NB4 (cell line): ENCODE data around the gene EFCAB7.

Source experiments
- DNase-seq: peaks from one replicate; pipeline ENCODE4 v3.0.0; 2010; ENCODE audit warnings: low read depth
- H3K4me3 ChIP-seq: one replicate; pipeline ENCODE4 v1.5.1; 2011; ENCODE audit warnings: mild to moderate bottlenecking, low read depth, low read length, moderate library complexity
- CTCF ChIP-seq: IDR thresholded peaks from one replicate; pipeline ENCODE4 v1.5.1; 2012; ENCODE audit warnings: low read depth, low read length
- MAX ChIP-seq: IDR thresholded peaks from 2 replicates; pipeline ENCODE4 v1.6.1; 2011; ENCODE audit warnings: low read depth, low read length
- MYC ChIP-seq: IDR thresholded peaks from 2 replicates; pipeline ENCODE4 v1.6.1; 2011; ENCODE audit warnings: low read depth, low read length
- POLR2A ChIP-seq: IDR thresholded peaks from 2 replicates; pipeline ENCODE4 v1.6.1; 2011; ENCODE audit warnings: mild to moderate bottlenecking; ENCODE audit not compliant: insufficient read length; ENCODE audit errors: extremely low read depth

Gene EFCAB7

GRCh38 chr1:63615768-63616420 is 92.6 kb downstream of the EFCAB7 start:
- peak; percentile 75 for DNase-seq
- no peak overlapping the region for H3K4me3 ChIP-seq
- peak; percentile 42 for TF ChIP-seq CTCF
- TF ChIP-seq MAX, result no peak
- TF ChIP-seq POLR2A, result no peak
- no peak for TF ChIP-seq MYC

GRCh38 chr1:63617450-63617849 is 94.1 kb downstream of the EFCAB7 start:
- H3K4me3 ChIP-seq, result no peak overlapping the region
- DNase-seq, result no peak
- TF ChIP-seq POLR2A (no peak), CTCF (no peak), MYC (no peak), MAX (no peak)

- DNase-seq, result no peak
- H3K4me3 ChIP-seq, result no peak overlapping the region
- TF ChIP-seq MYC, result no peak
- no peak for TF ChIP-seq POLR2A
- TF ChIP-seq MAX, result no peak
- TF ChIP-seq CTCF, result no peak
Observed at GRCh38 chr1:63618011-63618410, 94.7 kb downstream of the EFCAB7 start.

- no peak for DNase-seq
- no peak overlapping the region for H3K4me3 ChIP-seq
- no peak for TF ChIP-seq MAX
Observed at GRCh38 chr1:63619558-63619957, 96.2 kb downstream of the EFCAB7 start.

- TF ChIP-seq POLR2A, result no peak
- no peak for TF ChIP-seq CTCF
- TF ChIP-seq MYC, result no peak
- no peak for TF ChIP-seq MAX
- no peak for DNase-seq
- H3K4me3 ChIP-seq, result no peak overlapping the region
Observed at GRCh38 chr1:63620671-63621070, 97.3 kb downstream of the EFCAB7 start.

GRCh38 chr1:63621075-63621474 is 97.8 kb downstream of the EFCAB7 start:
- H3K4me3 ChIP-seq, result no peak overlapping the region
- DNase-seq, result no peak
- no peak for TF ChIP-seq MYC
- no peak for TF ChIP-seq CTCF
- TF ChIP-seq POLR2A, result no peak
- no peak for TF ChIP-seq MAX
